MG63 (cell line): ENCODE data around the gene SREBF2. TPM values are rescaled to one million over a fixed set of nuclear protein-coding genes. Genes with fewer than 3 reads are reported as not detected.

Source experiments
- total RNA-seq: library from RNA; depleted of rRNA; stranded (reverse); fragments of >200 nt; shearing (Covaris generic); gene quantifications from 2 replicates; pipeline ENCODE4 v1.2.3, GENCODE V29; 2014; ENCODE audit warnings: low replicate concordance; rRNA removed

The SREBF2 gene
- total RNA-seq, 1 experiment from 2014 or later: 26.5 TPM

Other genes starting within 250 kb of the SREBF2 start
- 36.1 and 37.4 TPM in 2 replicates for gene PMM1, start 243.3 kb upstream of the SREBF2 start, total RNA-seq
- 14.4 and 27.6 TPM in 2 replicates for gene DESI1, start 212.1 kb upstream of the SREBF2 start, total RNA-seq
- 560 and 634 TPM in 2 replicates for gene XRCC6, start 211.8 kb upstream of the SREBF2 start, total RNA-seq
- 169 and 206 TPM in 2 replicates for gene SNU13, start 144.2 kb upstream of the SREBF2 start, total RNA-seq
- gene MEI1, start 133.6 kb upstream of the SREBF2 start, total RNA-seq: not detected in 2 replicates
- gene CCDC134, start 32.4 kb upstream of the SREBF2 start, total RNA-seq: 2.7 and 14.0 TPM in 2 replicates
- not detected in 2 replicates for gene SHISA8, start 82.0 kb downstream of the SREBF2 start, total RNA-seq
- gene TNFRSF13C, start 93.7 kb downstream of the SREBF2 start, total RNA-seq: not detected in 2 replicates
- 23.6 and 60.6 TPM in 2 replicates for gene CENPM, start 114.0 kb downstream of the SREBF2 start, total RNA-seq
- 0.43 and 3.5 TPM in 2 replicates for gene SEPTIN3, start 136.3 kb downstream of the SREBF2 start, total RNA-seq
- 20.9 TPM in 1 of 2 replicates, not detected in the other for gene WBP2NL, start 165.7 kb downstream of the SREBF2 start, total RNA-seq
- 16.9 and 25.2 TPM in 2 replicates for gene NAGA, start 237.7 kb downstream of the SREBF2 start, total RNA-seq
- 0.16 TPM in 1 of 2 replicates, not detected in the other for gene PHETA2, start 241.1 kb downstream of the SREBF2 start, total RNA-seq
- 31.8 and 64.7 TPM in 2 replicates for gene SMDT1, start 246.6 kb downstream of the SREBF2 start, total RNA-seq